Neural progenitor cell (in vitro differentiated cells): ENCODE measurements around the gene MAMLD1. TPM values are rescaled to one million over a fixed set of nuclear protein-coding genes. Genes with fewer than 3 reads are reported as not detected.

ENCODE experiments used
- DNase-seq: peaks from one replicate; pipeline ENCODE4 v3.0.0-alpha.2; 2016; ENCODE audit warnings: low spot score
- H2AFZ ChIP-seq: fragments of 200-600 bp; sonication (generic); replicated peaks from 2 replicates; pipeline ENCODE4 v1.6.1; 2016; ENCODE audit warnings: antibody characterized with exemption
- H3F3A ChIP-seq: fragments of 200-600 bp; sonication (generic); 2 replicates; pipeline ENCODE4 v1.6.1; 2016; ENCODE audit warnings: antibody characterized with exemption, low read depth
- H3K27ac ChIP-seq: fragments of 200-600 bp; sonication (generic); 2 replicates; pipeline ENCODE4 v1.5.1; 2016; ENCODE audit warnings: mild to moderate bottlenecking
- H3K27me3 ChIP-seq: fragments of 200-600 bp; sonication (generic); 2 replicates; pipeline ENCODE4 v1.6.1; 2016; ENCODE audit warnings: mild to moderate bottlenecking, moderate library complexity
- H3K36me3 ChIP-seq: fragments of 200-600 bp; sonication (generic); 2 replicates; pipeline ENCODE4 v1.5.1; 2016
- H3K4me1 ChIP-seq: fragments of 200-600 bp; sonication (generic); 2 replicates; pipeline ENCODE4 v1.6.1; 2016; ENCODE audit warnings: mixed run types
- H3K4me2 ChIP-seq: fragments of 200-600 bp; sonication (generic); 2 replicates; pipeline ENCODE4 v1.6.1; 2016
- H3K4me3 ChIP-seq: fragments of 200-600 bp; sonication (generic); 2 replicates; pipeline ENCODE4 v1.5.1; 2016
- H3K79me2 ChIP-seq: fragments of 200-600 bp; sonication (generic); 2 replicates; pipeline ENCODE4 v1.6.1; 2016; ENCODE audit warnings: low read depth
- H3K9ac ChIP-seq: fragments of 200-600 bp; sonication (generic); 2 replicates; pipeline ENCODE4 v1.6.1; 2016
- H3K9me3 ChIP-seq: fragments of 200-600 bp; sonication (generic); 2 replicates; pipeline ENCODE4 v1.5.1; 2016; ENCODE audit warnings: low read depth
- H4K20me1 ChIP-seq: fragments of 200-600 bp; sonication (generic); 2 replicates; pipeline ENCODE4 v1.6.1; 2016; ENCODE audit warnings: low read depth
- H3K27ac Mint-ChIP-seq: 3 replicates; pipeline ENCODE4 v1.8.0; 2021; ENCODE audit warnings: mixed read lengths
- H3K27me3 Mint-ChIP-seq: 2 replicates; pipeline ENCODE4 v1.8.0; 2022; ENCODE audit warnings: low read depth, mild to moderate bottlenecking, inconsistent platforms, moderate library complexity, mixed read lengths; ENCODE audit not compliant: insufficient read depth
- H3K36me3 Mint-ChIP-seq: 3 replicates; pipeline ENCODE4 v1.8.0; 2021; ENCODE audit warnings: mixed read lengths
- H3K4me1 Mint-ChIP-seq: 3 replicates; pipeline ENCODE4 v1.8.0; 2021; ENCODE audit warnings: mixed read lengths
- H3K4me3 Mint-ChIP-seq: 3 replicates; pipeline ENCODE4 v1.8.0; 2021; ENCODE audit warnings: mild to moderate bottlenecking, moderate library complexity, mixed read lengths
- H3K9me3 Mint-ChIP-seq: 3 replicates; pipeline ENCODE4 v1.8.0; 2020; ENCODE audit warnings: mixed read lengths
- CTCF ChIP-seq: fragments of 200-600 bp; sonication (generic); IDR thresholded peaks from 2 replicates; pipeline ENCODE4 v1.5.1; 2017; ENCODE audit warnings: antibody characterized with exemption, mild to moderate bottlenecking
- EZH2 ChIP-seq: fragments of 200-600 bp; sonication (generic); IDR thresholded peaks from 2 replicates; pipeline ENCODE4 v1.6.1; 2017; ENCODE audit warnings: antibody characterized with exemption, mild to moderate bottlenecking, moderate library complexity
- EZH2phosphoT487 ChIP-seq: fragments of 200-600 bp; sonication (generic); IDR thresholded peaks from 2 replicates; pipeline ENCODE4 v1.6.1; 2017; ENCODE audit warnings: antibody characterized with exemption
- total RNA-seq: library from RNA; depleted of rRNA; stranded (reverse); fragments of >200 nt; gene quantifications from 2 replicates; pipeline ENCODE4 v1.2.3, GENCODE V29; 2015; ENCODE audit warnings: low replicate concordance

MAMLD1 gene
- total RNA-seq, 1 donor from 2014 or later: not detected

- H3K9me3 ChIP-seq: peaks cover 8% of the 10 kb centered on the region
- peaks cover 18% of the 10 kb centered on the region for H3K9me3 Mint-ChIP-seq
- no peak overlapping the region for H3K4me2 ChIP-seq
- no peak for TF ChIP-seq CTCF
- no peak for TF ChIP-seq EZH2
- no peak for TF ChIP-seq EZH2phosphoT487
- H3K27me3 ChIP-seq: no peaks in the 10 kb centered on the region
- H3F3A ChIP-seq: no peaks in the 10 kb centered on the region
- H3K27ac ChIP-seq: no peak overlapping the region
- no peak for DNase-seq
- no peaks in the 10 kb centered on the region for H3K36me3 ChIP-seq
- peaks cover 2% of the 10 kb centered on the region for H3K36me3 Mint-ChIP-seq
- no peak overlapping the region for H2AFZ ChIP-seq
- H3K79me2 ChIP-seq: no peaks in the 10 kb centered on the region
- no peak overlapping the region for H3K9ac ChIP-seq
- no peak overlapping the region for H3K4me3 Mint-ChIP-seq
- no peak overlapping the region for H3K27ac Mint-ChIP-seq
- H3K27me3 Mint-ChIP-seq: no peaks in the 10 kb centered on the region
- H3K4me1 ChIP-seq: no peaks in the 10 kb centered on the region
- no peaks in the 10 kb centered on the region for H3K4me1 Mint-ChIP-seq
- H4K20me1 ChIP-seq: no peaks in the 10 kb centered on the region
- no peak overlapping the region for H3K4me3 ChIP-seq
These were observed 73.1 kb downstream of the MAMLD1 start for GRCh38 chrX:150436195-150436594.

- Histone ChIP-seq H3K4me3 (no peak overlapping the region), H3F3A (no peaks in the 10 kb centered on the region), H3K9ac (no peak overlapping the region), H3K4me1 (no peaks in the 10 kb centered on the region), H2AFZ (no peak overlapping the region), H3K79me2 (no peaks in the 10 kb centered on the region), H3K4me2 (no peak overlapping the region), H4K20me1 (no peaks in the 10 kb centered on the region), H3K36me3 (no peaks in the 10 kb centered on the region), H3K9me3 (peaks cover 8% of the 10 kb centered on the region), H3K27me3 (no peaks in the 10 kb centered on the region), H3K27ac (no peak overlapping the region)
- H3K4me1 Mint-ChIP-seq: no peaks in the 10 kb centered on the region
- no peak for TF ChIP-seq CTCF
- TF ChIP-seq EZH2phosphoT487: no peak
- TF ChIP-seq EZH2: no peak
- no peak for DNase-seq
- no peaks in the 10 kb centered on the region for H3K27me3 Mint-ChIP-seq
- no peak overlapping the region for H3K4me3 Mint-ChIP-seq
- no peak overlapping the region for H3K27ac Mint-ChIP-seq
- H3K9me3 Mint-ChIP-seq: peaks cover 20% of the 10 kb centered on the region
- H3K36me3 Mint-ChIP-seq: peaks cover 2% of the 10 kb centered on the region
These were observed 75.0 kb downstream of the MAMLD1 start for GRCh38 chrX:150438165-150438564.

GRCh38 chrX:150446151-150446550 is 83.0 kb downstream of the MAMLD1 start:
- H3K4me1 Mint-ChIP-seq: peaks cover 8% of the 10 kb centered on the region
- Histone ChIP-seq H3K4me1 (peaks cover 5% of the 10 kb centered on the region), H3K27me3 (no peaks in the 10 kb centered on the region), H4K20me1 (no peaks in the 10 kb centered on the region), H3F3A (peaks cover 3% of the 10 kb centered on the region), H3K9ac (no peak overlapping the region), H3K9me3 (no peaks in the 10 kb centered on the region), H3K4me2 (no peak overlapping the region), H3K36me3 (no peaks in the 10 kb centered on the region), H3K27ac (no peak overlapping the region), H3K79me2 (no peaks in the 10 kb centered on the region), H3K4me3 (no peak overlapping the region), H2AFZ (no peak overlapping the region)
- H3K36me3 Mint-ChIP-seq: no peaks in the 10 kb centered on the region
- peaks cover 4% of the 10 kb centered on the region for H3K27me3 Mint-ChIP-seq
- H3K4me3 Mint-ChIP-seq: no peak overlapping the region
- TF ChIP-seq EZH2phosphoT487 (no peak), CTCF (no peak), EZH2 (no peak)
- peak; percentile 14 for DNase-seq
- no peak overlapping the region for H3K27ac Mint-ChIP-seq
- peaks cover 6% of the 10 kb centered on the region for H3K9me3 Mint-ChIP-seq
